Gastrocnemius medialis (tissue), 4 donors: ENCODE results near the gene GRIK1.

Source experiments
- POLR2A ChIP-seq, 2 donors: fragments of 450-650 bp; IDR thresholded peaks; one replicate each; pipeline ENCODE4 v1.6.1; 2017; ENCODE audit warnings: antibody characterized with exemption in 2 of 2, mild to moderate bottlenecking in 2 of 2, moderate library complexity in 2 of 2
- TF ChIP-seq, protein P1 (sequence below), 5 experiments: fragments of 450-650 bp in 3 of 5; fragments of 200-600 bp in 2 of 5; sonication (generic) in 2 of 5; IDR thresholded peaks in 4 of 5; conservative IDR thresholded peaks in 1 of 5; 1 replicate in 4 of 5; 2 replicates in 1 of 5; pipeline ENCODE4 v1.5.1; 2016 to 2019; ENCODE audit warnings: antibody characterized with exemption in 5 of 5, mild to moderate bottlenecking in 3 of 5, moderate library complexity in 3 of 5

DNA sequence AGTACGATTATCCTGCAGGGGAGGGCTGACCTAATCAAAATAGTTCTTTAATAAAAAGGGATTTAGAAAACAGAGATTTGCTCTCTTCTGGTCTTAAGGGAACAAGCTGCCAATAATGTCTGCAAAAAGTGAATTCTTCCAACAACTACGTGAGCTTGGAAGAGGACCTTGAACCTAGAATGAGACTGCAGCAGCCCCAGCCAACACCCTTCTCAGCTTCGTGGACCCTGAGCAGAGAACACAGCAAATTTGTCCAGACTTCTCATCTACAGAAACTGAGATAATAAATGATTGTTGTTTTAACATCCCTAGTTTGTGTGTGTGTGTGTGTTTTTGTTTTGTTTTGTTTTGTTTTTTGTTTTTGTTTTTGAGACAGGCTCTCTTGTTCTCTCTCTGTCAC lies 309.4 kb downstream of the GRIK1 start:
- TF ChIP-seq, protein P1, sequence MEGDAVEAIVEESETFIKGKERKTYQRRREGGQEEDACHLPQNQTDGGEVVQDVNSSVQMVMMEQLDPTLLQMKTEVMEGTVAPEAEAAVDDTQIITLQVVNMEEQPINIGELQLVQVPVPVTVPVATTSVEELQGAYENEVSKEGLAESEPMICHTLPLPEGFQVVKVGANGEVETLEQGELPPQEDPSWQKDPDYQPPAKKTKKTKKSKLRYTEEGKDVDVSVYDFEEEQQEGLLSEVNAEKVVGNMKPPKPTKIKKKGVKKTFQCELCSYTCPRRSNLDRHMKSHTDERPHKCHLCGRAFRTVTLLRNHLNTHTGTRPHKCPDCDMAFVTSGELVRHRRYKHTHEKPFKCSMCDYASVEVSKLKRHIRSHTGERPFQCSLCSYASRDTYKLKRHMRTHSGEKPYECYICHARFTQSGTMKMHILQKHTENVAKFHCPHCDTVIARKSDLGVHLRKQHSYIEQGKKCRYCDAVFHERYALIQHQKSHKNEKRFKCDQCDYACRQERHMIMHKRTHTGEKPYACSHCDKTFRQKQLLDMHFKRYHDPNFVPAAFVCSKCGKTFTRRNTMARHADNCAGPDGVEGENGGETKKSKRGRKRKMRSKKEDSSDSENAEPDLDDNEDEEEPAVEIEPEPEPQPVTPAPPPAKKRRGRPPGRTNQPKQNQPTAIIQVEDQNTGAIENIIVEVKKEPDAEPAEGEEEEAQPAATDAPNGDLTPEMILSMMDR (IDR thresholded peaks at IDR 0.05 in 4 of 5, conservative IDR thresholded peaks at IDR 0.05 in 1 of 5) = no peak
- TF ChIP-seq POLR2A (IDR thresholded peaks at IDR 0.05) = no peak
